IMR-90 (cell line): ENCODE data around the gene SASH3.

Experiments
- BHLHE40 ChIP-seq: fragments of 150-350 bp; IDR thresholded peaks from 2 replicates; pipeline ENCODE4 v1.6.1; 2016; ENCODE audit warnings: mild to moderate bottlenecking, low read depth, low read length
- CEBPB ChIP-seq: IDR thresholded peaks from 2 replicates; pipeline ENCODE4 v1.6.1; 2012; ENCODE audit warnings: low read depth, low read length, improper control_type of control experiment
- MXI1 ChIP-seq: IDR thresholded peaks from 2 replicates; pipeline ENCODE4 v1.6.1; 2012; ENCODE audit warnings: low read depth, mild to moderate bottlenecking, low read length, moderate library complexity, borderline replicate concordance
- NFE2L2 ChIP-seq: fragments of 150-350 bp; IDR thresholded peaks from 2 replicates; pipeline ENCODE4 v1.6.1; 2016; ENCODE audit warnings: low read depth, mild to moderate bottlenecking, low read length
- POLR2A ChIP-seq: IDR thresholded peaks from 2 replicates; pipeline ENCODE4 v1.6.1; 2012; ENCODE audit warnings: mild to moderate bottlenecking, low read depth, low read length
- RAD21 ChIP-seq: IDR thresholded peaks from 2 replicates; pipeline ENCODE4 v1.6.1; 2012; ENCODE audit warnings: low read length, improper control_type of control experiment
- RCOR1 ChIP-seq: IDR thresholded peaks from 2 replicates; pipeline ENCODE4 v1.6.1; 2012; ENCODE audit warnings: mild to moderate bottlenecking, low read length, improper control_type of control experiment; ENCODE audit not compliant: insufficient replicate concordance
- TF ChIP-seq, protein P1 (sequence below): conservative IDR thresholded peaks from 2 replicates; pipeline ENCODE4 v1.5.1; 2012; ENCODE audit warnings: mild to moderate bottlenecking, low read depth, low read length, improper control_type of control experiment
- TF ChIP-seq, protein P2 (sequence below): fragments of 150-350 bp; IDR thresholded peaks from 2 replicates; pipeline ENCODE4 v1.6.1; 2017; ENCODE audit warnings: mild to moderate bottlenecking, antibody characterized with exemption, low read length, low read depth

DNA sequence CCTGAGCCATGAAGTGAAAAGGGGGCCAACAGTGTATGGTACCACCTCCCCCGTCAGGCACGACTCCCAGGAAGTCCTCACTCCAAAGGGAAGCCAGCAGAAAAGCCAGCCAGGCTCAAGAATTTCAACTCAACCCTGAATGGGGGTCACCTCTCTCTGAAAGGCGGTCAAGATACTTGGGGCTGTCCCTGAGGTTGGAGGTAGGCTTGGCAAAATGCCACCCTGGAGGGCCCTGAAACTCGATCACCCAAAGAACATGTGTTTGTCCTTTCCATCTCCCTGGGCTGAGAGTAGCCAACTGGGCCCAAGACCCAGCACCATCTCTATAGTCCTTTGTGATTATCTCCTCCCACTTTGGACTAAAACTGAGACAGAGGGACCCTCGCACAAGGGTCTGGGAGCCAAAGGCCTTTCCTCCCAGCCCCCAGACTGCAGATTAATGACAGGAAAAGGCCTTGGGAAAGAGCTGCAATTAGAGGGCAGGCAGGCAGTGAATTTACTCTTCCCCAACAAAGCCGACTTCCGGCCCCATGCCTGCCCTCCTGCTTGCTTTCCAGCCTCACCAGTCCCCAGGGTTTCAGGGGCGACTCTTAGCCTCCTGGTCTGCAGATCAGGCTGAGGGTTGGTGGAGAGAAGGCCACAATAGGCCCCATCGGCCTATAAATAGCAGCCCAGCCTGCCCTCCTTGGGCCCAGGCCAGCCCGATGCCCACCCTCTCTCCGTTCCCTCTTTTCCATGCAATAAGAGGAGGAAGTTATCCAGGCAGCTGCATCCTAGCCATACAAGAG, 5.6 kb downstream of the SASH3 start:
- TF ChIP-seq, protein P1, sequence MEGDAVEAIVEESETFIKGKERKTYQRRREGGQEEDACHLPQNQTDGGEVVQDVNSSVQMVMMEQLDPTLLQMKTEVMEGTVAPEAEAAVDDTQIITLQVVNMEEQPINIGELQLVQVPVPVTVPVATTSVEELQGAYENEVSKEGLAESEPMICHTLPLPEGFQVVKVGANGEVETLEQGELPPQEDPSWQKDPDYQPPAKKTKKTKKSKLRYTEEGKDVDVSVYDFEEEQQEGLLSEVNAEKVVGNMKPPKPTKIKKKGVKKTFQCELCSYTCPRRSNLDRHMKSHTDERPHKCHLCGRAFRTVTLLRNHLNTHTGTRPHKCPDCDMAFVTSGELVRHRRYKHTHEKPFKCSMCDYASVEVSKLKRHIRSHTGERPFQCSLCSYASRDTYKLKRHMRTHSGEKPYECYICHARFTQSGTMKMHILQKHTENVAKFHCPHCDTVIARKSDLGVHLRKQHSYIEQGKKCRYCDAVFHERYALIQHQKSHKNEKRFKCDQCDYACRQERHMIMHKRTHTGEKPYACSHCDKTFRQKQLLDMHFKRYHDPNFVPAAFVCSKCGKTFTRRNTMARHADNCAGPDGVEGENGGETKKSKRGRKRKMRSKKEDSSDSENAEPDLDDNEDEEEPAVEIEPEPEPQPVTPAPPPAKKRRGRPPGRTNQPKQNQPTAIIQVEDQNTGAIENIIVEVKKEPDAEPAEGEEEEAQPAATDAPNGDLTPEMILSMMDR, result no peak
- TF ChIP-seq POLR2A (no peak), RCOR1 (no peak), MXI1 (no peak), NFE2L2 (no peak), BHLHE40 (no peak), CEBPB (no peak), RAD21 (no peak)
- TF ChIP-seq, protein P2, sequence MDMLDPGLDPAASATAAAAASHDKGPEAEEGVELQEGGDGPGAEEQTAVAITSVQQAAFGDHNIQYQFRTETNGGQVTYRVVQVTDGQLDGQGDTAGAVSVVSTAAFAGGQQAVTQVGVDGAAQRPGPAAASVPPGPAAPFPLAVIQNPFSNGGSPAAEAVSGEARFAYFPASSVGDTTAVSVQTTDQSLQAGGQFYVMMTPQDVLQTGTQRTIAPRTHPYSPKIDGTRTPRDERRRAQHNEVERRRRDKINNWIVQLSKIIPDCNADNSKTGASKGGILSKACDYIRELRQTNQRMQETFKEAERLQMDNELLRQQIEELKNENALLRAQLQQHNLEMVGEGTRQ, result no peak
